Neutrophil (primary cell): Measurements from ENCODE around the gene CUTA.

Source experiments
- H3K27ac ChIP-seq: fragments of 200-600 bp; sonication (generic); 2 replicates; pipeline ENCODE4 v1.5.1; 2016; ENCODE audit warnings: mild to moderate bottlenecking, moderate library complexity
- H3K27me3 ChIP-seq: fragments of 200-600 bp; sonication (generic); 2 replicates; pipeline ENCODE4 v1.6.0; 2016; ENCODE audit warnings: mild to moderate bottlenecking
- H3K36me3 ChIP-seq: fragments of 200-600 bp; sonication (generic); 2 replicates; pipeline ENCODE4 v1.5.1; 2017
- H3K4me1 ChIP-seq, 2 experiments: fragments of 200-600 bp in 1 of 2; sonication (generic) in 1 of 2; 1 replicate in 1 of 2; 2 replicates in 1 of 2; pipeline versions ENCODE4 v1.5.1 to v1.6.1; 2013 to 2016; ENCODE audit warnings: low read depth in 1 of 2, low read length in 1 of 2, mild to moderate bottlenecking in 1 of 2, moderate library complexity in 1 of 2; ENCODE audit not compliant: control insufficient read depth in 1 of 2, insufficient read depth in 1 of 2
- H3K4me3 ChIP-seq, 2 experiments: fragments of 200-600 bp in 1 of 2; sonication (generic) in 1 of 2; 1 replicate in 1 of 2; 2 replicates in 1 of 2; pipeline ENCODE4 v1.5.1; 2013 to 2016; ENCODE audit warnings: low read depth in 1 of 2, low read length in 1 of 2, mild to moderate bottlenecking in 1 of 2, moderate library complexity in 1 of 2
- H3K9me3 ChIP-seq: fragments of 200-600 bp; sonication (generic); 2 replicates; pipeline ENCODE4 v1.5.1; 2016
- CTCF ChIP-seq: fragments of 200-600 bp; sonication (generic); IDR thresholded peaks from 2 replicates; pipeline ENCODE4 v1.5.1; 2016; ENCODE audit warnings: antibody characterized with exemption

The CUTA gene

GRCh38 chr6:33416386-33417127 lies 1.4 kb downstream of the CUTA start:
- Histone ChIP-seq H3K9me3 (no peaks in the 10 kb centered on the region), H3K4me3 (peak overlapping the region in 1 of 2 experiments; percentile 60), H3K36me3 (peaks cover 42% of the 10 kb centered on the region), H3K27me3 (peaks cover 18% of the 10 kb centered on the region), H3K4me1 (peaks cover 24 to 36% of the 10 kb centered on the region in 2 experiments), H3K27ac (peak overlapping the region; percentile 85)
- no peak for TF ChIP-seq CTCF

GRCh38 chr6:33415831-33416230 lies 2.1 kb downstream of the CUTA start:
- Histone ChIP-seq H3K4me3 (no peak overlapping the region), H3K27ac (peak overlapping the region; percentile 85), H3K9me3 (no peaks in the 10 kb centered on the region), H3K36me3 (peaks cover 42% of the 10 kb centered on the region), H3K4me1 (peaks cover 30 to 40% of the 10 kb centered on the region in 2 experiments), H3K27me3 (peaks cover 11% of the 10 kb centered on the region)
- TF ChIP-seq CTCF: no peak

GRCh38 chr6:33414592-33415271 lies 3.2 kb downstream of the CUTA start:
- Histone ChIP-seq H3K4me3 (no peak overlapping the region), H3K36me3 (peaks cover 42% of the 10 kb centered on the region), H3K27ac (peak overlapping the region; percentile 98), H3K9me3 (no peaks in the 10 kb centered on the region), H3K4me1 (peaks cover 33 to 42% of the 10 kb centered on the region in 2 experiments), H3K27me3 (no peaks in the 10 kb centered on the region)
- no peak for TF ChIP-seq CTCF

GRCh38 chr6:33413241-33414120 lies 4.4 kb downstream of the CUTA start:
- Histone ChIP-seq H3K27me3 (no peaks in the 10 kb centered on the region), H3K4me1 (peaks cover 33 to 42% of the 10 kb centered on the region in 2 experiments), H3K27ac (peak overlapping the region; percentile 98), H3K4me3 (no peak overlapping the region), H3K36me3 (peaks cover 42% of the 10 kb centered on the region), H3K9me3 (no peaks in the 10 kb centered on the region)
- TF ChIP-seq CTCF: no peak

GRCh38 chr6:33412140-33413009 lies 5.5 kb downstream of the CUTA start:
- H3K4me3 ChIP-seq: peak overlapping the region in 1 of 2 experiments; percentile 82
- peaks cover 42% of the 10 kb centered on the region for H3K36me3 ChIP-seq
- no peaks in the 10 kb centered on the region for H3K9me3 ChIP-seq
- H3K4me1 ChIP-seq: peaks cover 26 to 36% of the 10 kb centered on the region in 2 experiments
- TF ChIP-seq CTCF: no peak
- peak overlapping the region; percentile 98 for H3K27ac ChIP-seq
- H3K27me3 ChIP-seq: no peaks in the 10 kb centered on the region
